HAP-1 (cell line): ENCODE data around the gene PAXX.

Experiments used
- DNase-seq, 2 experiments: peaks; one replicate each; pipeline ENCODE4 v3.0.0-alpha.2; 2016 to 2020; ENCODE audit warnings: low spot score in 2 of 2
- H3K27me3 ChIP-seq: fragments of 250-450 bp; sonication (Bioruptor Pico); 2 replicates; pipeline ENCODE4 v1.5.1; 2020; ENCODE audit warnings: low read depth, mild to moderate bottlenecking, moderate library complexity
- H3K36me3 ChIP-seq: fragments of 250-450 bp; sonication (Bioruptor Pico); replicated peaks from 2 replicates; pipeline ENCODE4 v1.5.1; 2020; ENCODE audit warnings: mild to moderate bottlenecking
- H3K4me1 ChIP-seq: fragments of 250-450 bp; sonication (Bioruptor Pico); 2 replicates; pipeline ENCODE4 v1.5.1; 2020; ENCODE audit warnings: mild to moderate bottlenecking
- H3K4me3 ChIP-seq: fragments of 250-450 bp; sonication (Bioruptor Pico); 2 replicates; pipeline ENCODE4 v1.5.1; 2020; ENCODE audit warnings: mild to moderate bottlenecking, moderate library complexity
- H3K9me3 ChIP-seq: fragments of 250-450 bp; sonication (Bioruptor Pico); 2 replicates; pipeline ENCODE4 v1.5.1; 2020; ENCODE audit warnings: mild to moderate bottlenecking, moderate library complexity
- in situ Hi-C: fragments of 300-500 bp; cut with MboI; formaldehyde crosslinking; loops from 3 replicates; pipeline ENCODE4 v1.14.3; 2020; ENCODE audit warnings: low sequenced_read_pairs, inconsistent platforms, mixed read lengths

The PAXX gene

DNA sequence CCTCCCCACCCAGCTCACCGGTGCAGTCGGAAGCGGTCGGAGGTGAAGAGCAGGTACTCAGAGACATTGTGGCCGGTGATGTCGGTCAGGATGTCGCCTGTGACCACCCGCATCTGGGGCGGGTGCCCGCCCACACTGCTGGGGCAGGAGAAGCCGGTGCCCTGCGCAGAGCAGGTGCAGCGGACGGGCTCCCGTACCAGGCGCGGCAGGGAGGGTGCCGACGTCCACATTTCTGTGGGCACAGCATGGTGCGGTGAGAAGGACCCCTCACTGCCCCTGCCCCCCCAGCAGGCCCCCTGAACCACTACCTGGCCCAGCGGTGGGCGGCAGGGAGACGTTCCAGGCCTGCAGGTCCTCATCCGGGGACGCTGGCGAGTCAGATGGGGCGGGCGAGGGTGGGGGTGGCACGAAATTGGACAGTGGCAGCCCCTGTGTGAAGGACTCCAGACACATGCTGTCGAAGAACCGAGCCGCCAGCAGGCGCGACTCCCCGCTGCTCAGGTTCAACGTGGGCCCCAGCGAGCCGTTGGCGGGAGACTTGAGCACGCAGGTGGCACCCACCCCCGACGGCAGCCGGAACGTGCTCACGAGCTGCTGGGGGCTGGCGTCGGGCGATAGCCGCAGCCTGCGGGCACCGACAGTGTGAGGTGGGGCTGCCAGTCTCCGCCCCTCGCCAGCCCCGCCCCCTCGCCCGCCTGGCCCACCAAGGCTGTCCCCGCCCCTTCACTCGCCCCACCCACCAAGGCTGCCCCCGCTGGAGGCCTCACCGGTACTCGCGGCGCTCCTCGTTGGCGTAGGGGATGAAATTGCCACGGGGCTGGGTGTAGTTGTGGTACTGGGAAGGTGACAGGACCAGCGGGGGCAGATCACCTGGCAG is 20.7 kb downstream of the PAXX start:
- Histone ChIP-seq H3K9me3 (no peaks in the 10 kb centered on the region), H3K36me3 (peaks cover 21% of the 10 kb centered on the region), H3K4me3 (no peak overlapping the region), H3K4me1 (no peaks in the 10 kb centered on the region), H3K27me3 (no peaks in the 10 kb centered on the region)
- no peak for DNase-seq
- in situ Hi-C loops: no loop called here

DNA sequence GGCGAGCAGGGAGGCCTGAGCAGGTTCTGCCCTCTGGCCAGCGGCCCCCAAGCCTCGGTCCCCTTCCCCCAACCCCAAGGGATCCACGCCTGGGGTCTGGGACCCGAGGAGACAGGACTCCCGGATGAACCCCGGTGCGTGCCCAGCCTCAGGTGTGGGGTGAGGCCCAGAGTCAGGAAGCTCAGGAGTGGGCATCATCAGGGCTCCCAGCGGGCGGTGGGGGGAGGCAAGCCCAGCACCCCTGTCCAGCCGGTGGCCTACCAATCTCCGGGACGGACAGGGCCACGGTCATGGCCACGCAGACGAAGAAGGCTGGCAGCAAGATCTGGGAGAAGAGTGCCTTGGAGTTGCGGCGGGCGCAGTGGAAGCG is 21.3 kb downstream of the PAXX start:
- no peaks in the 10 kb centered on the region for H3K9me3 ChIP-seq
- no peaks in the 10 kb centered on the region for H3K4me1 ChIP-seq
- no peaks in the 10 kb centered on the region for H3K27me3 ChIP-seq
- DNase-seq: no peak
- in situ Hi-C loops: no loop called here
- peaks cover 21% of the 10 kb centered on the region for H3K36me3 ChIP-seq
- no peak overlapping the region for H3K4me3 ChIP-seq

DNA sequence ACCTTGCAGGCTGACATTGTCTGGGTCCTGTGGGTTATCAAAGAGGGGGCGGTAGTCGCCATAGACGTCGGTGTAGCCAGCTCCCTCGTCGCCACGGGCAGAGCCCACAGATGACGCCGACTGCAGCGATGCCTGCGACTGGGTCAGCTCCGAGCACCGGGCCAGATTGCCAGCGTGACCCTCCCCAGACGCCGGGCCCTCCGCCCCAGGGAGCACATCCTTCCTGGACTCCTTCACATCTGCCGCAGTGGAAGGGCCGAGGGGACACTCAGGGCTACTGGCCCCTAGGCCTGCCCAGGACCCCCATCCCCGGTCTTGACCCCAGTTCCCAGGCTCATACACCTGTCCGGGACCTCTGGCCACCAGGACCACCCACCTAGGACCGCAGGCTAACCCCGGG is 21.9 kb downstream of the PAXX start:
- H3K4me1 ChIP-seq: no peaks in the 10 kb centered on the region
- H3K4me3 ChIP-seq: no peak overlapping the region
- DNase-seq: no peak
- in situ Hi-C loops: no loop called here
- peaks cover 21% of the 10 kb centered on the region for H3K36me3 ChIP-seq
- H3K27me3 ChIP-seq: no peaks in the 10 kb centered on the region
- no peaks in the 10 kb centered on the region for H3K9me3 ChIP-seq

DNA sequence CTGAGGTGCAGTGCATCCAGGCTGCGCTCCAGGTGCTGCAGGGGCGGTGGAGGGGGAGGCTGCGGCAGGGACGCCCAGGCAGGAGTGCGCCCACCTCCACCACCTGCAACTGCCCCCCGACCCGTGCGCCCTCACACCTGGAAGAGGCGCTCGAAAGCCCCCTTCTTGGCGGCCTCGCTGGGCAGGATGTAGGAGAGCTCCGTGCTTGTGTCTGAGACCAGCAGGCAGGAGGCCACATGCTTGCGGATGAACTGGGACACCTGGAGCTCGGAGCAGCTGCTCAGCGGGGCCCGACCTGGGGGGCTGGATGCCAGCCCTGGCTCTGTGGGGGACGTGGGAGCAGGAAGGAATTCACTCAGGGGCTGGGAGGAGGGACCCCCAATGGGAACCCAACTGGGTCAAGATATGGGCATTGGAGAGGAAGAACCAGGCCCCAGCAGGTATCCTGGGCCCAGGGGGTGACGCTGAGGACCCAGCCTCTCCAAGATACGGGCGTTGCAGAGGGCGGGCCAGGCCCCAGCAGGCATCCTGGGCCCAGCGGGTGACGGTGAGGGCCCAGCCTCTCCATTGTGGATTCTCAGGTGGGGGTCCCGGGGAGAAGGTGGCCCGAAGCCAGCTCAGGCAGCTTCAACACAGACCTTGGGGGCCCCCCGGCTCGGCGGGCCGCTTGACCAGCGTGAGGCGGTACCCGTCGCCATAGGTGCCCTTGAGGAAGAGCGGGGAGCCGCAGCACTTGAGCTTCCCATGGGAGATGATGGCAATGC is 22.7 kb downstream of the PAXX start:
- in situ Hi-C loops: no loop called here

DNA sequence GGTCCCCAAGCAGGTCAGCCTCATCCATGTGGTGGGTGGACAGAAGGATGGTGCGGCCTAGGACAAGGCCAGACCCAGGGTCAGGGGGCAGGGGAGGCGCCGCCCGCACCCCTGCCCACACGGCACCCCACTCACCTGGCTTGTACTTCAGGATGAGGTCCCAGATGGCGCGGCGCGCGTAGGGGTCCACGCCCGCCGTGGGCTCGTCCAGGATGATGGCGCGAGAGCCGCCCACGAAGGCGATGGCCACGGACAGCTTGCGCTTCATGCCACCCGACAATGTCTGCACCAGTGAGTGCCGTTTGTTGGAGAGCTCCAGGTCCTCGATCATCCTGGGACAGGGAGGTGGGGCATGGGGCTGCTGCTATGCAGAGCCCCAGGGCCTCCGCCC is 23.3 kb downstream of the PAXX start:
- Histone ChIP-seq H3K4me1 (no peaks in the 10 kb centered on the region), H3K27me3 (no peaks in the 10 kb centered on the region), H3K36me3 (peaks cover 21% of the 10 kb centered on the region), H3K9me3 (no peaks in the 10 kb centered on the region), H3K4me3 (no peak overlapping the region)
- in situ Hi-C loops: no loop called here
- no peak for DNase-seq

More for the DNA sequence above, 22.7 kb downstream of the PAXX start:
- Histone ChIP-seq H3K4me1 (no peaks in the 10 kb centered on the region), H3K36me3 (peaks cover 21% of the 10 kb centered on the region), H3K9me3 (no peaks in the 10 kb centered on the region), H3K4me3 (no peak overlapping the region), H3K27me3 (no peaks in the 10 kb centered on the region)
- DNase-seq: no peak

DNA sequence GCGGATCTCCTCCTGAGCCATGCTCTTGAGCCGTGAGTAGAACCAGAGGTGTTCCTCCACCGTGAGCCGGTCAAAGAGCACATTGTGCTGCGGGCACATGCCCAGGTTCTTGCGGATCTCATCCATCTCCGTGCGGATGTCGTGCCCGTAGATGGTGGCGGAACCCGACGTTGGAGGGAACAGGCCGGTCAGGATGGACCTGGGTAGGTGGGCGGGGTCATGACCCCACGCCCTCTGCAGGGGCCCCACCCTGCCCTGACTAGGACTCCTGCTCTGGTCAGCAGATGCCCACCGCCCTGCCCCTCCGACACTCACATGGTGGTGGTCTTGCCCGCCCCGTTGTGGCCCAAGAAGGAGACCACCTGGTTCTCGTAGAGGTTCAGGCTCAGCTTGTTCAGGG is 23.8 kb downstream of the PAXX start:
- H3K9me3 ChIP-seq: no peaks in the 10 kb centered on the region
- no peaks in the 10 kb centered on the region for H3K4me1 ChIP-seq
- H3K4me3 ChIP-seq: no peak overlapping the region
- in situ Hi-C loops: no loop called here
- DNase-seq: no peak
- peaks cover 21% of the 10 kb centered on the region for H3K36me3 ChIP-seq
- no peaks in the 10 kb centered on the region for H3K27me3 ChIP-seq

DNA sequence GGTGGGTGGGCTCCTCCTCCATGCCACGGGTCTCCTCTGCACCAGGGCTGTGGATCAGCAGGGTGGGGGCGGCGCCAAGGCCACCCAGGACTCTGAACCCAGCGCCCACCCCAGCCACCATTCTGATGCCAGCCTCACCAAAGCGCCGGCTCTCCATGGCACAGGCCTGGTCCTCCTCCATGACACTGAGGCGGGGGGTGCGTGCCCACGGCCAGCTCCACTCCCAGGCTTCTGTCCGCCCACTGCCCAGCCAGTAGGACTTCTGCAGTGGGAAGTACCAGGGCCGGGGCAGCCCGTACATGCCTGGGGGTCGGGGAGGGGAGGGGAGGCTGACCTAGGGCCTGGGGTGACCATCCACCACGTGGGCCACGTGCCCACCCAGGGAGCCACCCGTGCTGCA is 24.2 kb downstream of the PAXX start:
- no peak for DNase-seq
- Histone ChIP-seq H3K4me3 (no peak overlapping the region), H3K27me3 (no peaks in the 10 kb centered on the region), H3K9me3 (no peaks in the 10 kb centered on the region), H3K36me3 (peaks cover 21% of the 10 kb centered on the region), H3K4me1 (no peaks in the 10 kb centered on the region)
- in situ Hi-C loops: no loop called here

DNA sequence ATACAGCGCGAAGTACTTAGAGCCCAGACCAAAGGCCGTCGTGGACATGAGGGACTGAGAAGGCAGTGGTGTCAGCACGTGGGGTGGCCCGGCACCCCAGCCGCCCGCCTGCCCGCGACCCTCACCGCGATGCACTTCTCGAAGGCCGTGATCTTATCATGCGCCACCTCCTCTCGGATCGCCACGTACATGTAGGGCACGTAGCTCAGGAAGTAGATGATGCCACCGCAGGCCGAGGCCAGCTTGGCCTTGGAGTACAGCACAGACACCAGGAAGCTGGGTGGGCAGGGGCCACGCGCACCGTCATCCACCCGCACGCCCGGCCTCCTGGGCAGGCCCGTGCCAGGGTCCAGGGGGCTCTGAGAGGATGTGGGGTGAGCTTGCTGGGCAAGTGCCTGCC is 24.8 kb downstream of the PAXX start:
- no peaks in the 10 kb centered on the region for H3K4me1 ChIP-seq
- H3K27me3 ChIP-seq: no peaks in the 10 kb centered on the region
- peaks cover 21% of the 10 kb centered on the region for H3K36me3 ChIP-seq
- DNase-seq: no peak
- no peaks in the 10 kb centered on the region for H3K9me3 ChIP-seq
- in situ Hi-C loops: no loop called here
- H3K4me3 ChIP-seq: no peak overlapping the region

DNA sequence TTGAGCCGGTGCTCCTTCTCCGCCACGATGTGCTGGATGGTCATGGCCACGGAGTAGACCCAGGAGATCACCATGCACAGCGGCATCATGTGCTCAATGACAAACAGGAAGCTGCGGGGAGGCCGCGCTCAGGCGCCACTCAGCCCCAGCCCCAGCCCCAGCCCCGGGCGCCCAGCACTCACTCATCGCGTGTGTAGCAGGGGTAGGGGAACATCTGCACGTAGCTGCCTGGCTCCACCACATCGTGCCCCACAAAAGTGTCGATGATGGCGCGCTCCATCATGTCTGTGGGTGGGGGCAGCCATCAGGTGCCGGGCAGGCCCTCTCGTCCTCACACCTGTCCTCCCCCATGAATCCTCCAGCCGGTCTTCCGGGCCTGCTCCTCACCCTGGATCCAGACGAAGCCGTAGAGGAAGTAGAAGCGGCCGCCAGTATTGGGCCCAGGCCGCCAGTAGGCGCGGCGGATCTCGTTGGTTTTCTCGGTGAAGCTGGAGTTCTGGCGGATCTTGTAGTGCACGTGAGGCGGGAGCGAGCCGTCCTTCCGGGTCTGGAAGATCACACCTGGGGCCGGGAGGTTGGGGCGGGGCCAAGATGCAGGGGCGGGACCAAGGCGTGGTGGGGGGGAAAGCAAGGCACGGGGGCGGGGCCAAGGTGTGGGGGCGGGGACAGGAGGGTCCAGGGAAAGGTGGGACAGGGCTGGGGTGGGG is 25.7 kb downstream of the PAXX start:
- Histone ChIP-seq H3K27me3 (no peaks in the 10 kb centered on the region), H3K36me3 (peaks cover 26% of the 10 kb centered on the region), H3K9me3 (no peaks in the 10 kb centered on the region), H3K4me1 (no peaks in the 10 kb centered on the region), H3K4me3 (no peak overlapping the region)
- in situ Hi-C loops: no loop called here
- DNase-seq: no peak

DNA sequence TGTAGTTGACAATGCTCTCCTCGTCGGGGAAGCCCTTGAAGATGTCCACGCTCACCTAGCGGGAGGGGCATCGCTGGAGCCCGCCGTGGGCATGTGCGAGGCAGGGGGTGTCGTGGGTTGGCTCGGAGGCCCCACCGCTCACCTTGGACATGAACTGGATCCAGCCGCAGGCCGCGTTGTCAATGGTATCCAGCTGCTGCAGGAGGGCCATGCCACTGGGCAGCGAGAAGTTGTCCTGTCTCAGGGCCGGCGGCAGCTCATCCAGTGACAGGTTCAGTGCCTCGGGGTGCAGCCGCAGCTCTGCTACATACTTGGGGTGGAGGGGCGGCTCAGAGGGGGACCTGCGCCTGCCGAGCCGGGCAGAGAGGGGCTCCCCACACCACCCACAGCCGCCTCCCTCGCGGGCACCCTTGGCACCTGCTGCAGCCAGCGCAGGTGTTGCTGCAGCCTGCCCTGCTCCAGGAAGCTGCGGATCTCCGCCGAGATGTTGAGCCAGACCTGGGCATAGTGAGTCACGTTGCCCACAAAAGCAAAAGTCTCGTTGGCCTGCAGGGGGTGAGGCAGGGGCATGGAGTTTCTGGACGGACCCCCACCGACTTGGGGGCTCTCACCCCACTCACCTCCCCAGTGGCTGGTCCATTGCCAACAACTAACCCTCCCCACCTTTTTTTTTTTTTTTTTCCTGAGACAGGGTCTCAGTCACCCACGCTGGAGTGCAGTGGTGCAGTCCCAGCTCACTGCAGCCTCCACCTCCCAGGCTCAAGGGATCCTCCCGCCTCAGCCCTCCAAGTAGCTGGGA is 26.7 kb downstream of the PAXX start:
- Histone ChIP-seq H3K36me3 (peaks cover 26% of the 10 kb centered on the region), H3K27me3 (no peaks in the 10 kb centered on the region), H3K4me3 (no peak overlapping the region), H3K4me1 (no peaks in the 10 kb centered on the region), H3K9me3 (no peaks in the 10 kb centered on the region)
- in situ Hi-C loops: no loop called here
- DNase-seq: no peak

DNA sequence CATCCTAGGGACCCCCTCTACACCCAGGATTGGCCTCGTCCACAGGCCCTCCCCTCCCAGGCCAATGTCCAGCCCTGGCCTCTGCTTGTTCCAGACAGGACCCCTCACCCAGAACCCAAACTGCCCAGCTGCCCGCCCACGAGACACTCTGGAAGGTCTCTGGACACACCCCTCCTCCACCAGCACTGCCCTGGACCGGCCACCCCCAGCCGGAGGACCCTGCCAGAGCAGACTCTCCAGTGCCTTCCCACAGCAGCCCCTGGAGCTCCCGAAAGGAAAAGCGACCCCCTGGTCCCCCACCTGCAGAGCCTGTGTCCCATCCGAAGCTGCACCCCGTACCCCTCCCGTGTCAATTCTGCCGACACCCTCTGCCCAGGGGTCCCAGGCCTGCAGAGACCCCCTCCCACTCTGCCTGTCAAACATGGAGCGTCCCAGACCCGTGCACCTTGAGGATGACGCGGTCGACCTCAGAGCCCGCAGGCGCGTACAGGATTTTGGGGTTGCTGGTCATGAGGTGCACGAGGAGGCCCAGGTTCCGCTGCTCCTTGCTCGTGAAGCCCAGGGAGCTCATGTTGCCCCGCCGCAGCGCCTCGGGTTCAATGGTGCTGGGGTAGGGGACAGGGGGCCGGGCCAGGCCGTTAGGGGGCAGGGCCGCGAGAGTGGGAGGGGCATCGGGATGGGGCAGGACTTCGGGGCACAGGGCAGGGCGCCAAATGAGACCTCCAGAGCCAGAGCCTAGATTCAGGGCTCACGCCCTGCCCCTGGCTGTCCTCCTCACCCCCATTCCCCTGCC is 27.9 kb downstream of the PAXX start:
- H3K9me3 ChIP-seq: no peaks in the 10 kb centered on the region
- in situ Hi-C loops: no loop called here
- H3K4me3 ChIP-seq: no peak overlapping the region
- H3K36me3 ChIP-seq: peaks cover 23% of the 10 kb centered on the region
- no peak for DNase-seq
- H3K27me3 ChIP-seq: no peaks in the 10 kb centered on the region
- no peaks in the 10 kb centered on the region for H3K4me1 ChIP-seq

DNA sequence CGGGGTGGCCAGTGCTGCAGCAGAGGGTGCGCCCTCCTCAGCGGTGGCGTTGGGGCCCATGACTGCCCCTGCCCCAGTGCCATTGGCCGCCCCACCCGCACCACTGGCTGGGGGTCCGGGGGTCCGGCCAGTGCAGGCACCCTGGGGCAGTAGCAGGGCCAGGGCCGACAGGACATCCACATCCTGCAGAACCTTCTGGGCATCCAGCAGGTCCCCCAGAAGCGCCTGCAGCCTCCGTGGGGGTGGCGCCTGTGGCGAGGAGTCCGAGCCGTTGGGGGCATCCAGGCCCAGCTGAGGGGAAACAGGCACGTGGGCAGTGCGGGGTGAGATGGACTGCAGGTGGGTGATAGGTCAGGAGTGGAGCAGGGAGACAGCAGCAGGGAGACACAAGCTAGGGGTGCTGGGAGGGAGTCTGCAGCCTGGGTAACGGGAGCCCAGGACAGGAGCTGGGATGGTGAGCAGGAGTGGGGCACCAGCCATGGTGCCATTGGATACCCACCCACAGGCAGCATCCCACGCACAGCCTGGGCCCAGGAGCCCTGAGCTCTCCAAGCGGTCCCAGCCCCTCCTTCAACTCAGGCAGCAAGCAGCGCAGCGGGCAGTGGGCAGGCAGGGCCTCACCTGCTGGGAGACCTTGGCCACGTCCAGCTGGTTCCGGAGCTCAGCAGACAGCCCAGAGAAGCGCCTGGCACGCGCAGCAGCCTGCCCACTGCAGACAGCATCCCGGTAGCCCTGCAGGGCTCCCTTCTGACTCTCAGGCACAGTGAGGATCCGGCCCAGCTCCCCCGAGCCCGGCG is 28.7 kb downstream of the PAXX start:
- Histone ChIP-seq H3K27me3 (no peaks in the 10 kb centered on the region), H3K4me3 (no peak overlapping the region), H3K9me3 (no peaks in the 10 kb centered on the region), H3K4me1 (no peaks in the 10 kb centered on the region), H3K36me3 (peaks cover 18% of the 10 kb centered on the region)
- DNase-seq: no peak
- in situ Hi-C loops: no loop called here
